ENCODE measurements around the gene JARID2. TPM values are rescaled to one million over a fixed set of nuclear protein-coding genes. Genes with fewer than 3 reads are reported as not detected.

The JARID2 gene
- total RNA-seq, 1 donor from 2014 or later = 5.0 TPM

DNA sequence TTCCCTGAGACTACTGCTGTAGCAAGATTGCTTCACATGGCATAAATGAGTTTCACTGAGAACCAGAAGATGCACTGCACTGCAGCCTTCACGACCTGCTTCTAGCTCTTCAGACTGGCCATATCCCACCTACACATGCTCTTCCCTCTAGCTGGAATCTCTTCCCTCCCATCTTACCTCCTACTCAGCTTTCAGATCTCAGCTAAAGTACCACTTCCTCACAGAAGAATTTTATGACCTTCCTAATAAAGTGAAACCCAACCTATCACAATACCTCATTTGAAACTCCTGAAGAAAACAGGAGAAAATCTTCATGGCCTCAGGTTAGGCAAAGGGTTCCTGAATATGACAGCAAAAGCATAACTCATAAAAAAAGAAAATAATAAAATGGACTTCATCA is 317.1 kb downstream of the JARID2 start:
- DNase-seq (ENCODE audit: low spot score in 2 of 2) = no peak
- intact Hi-C loops (cut with DNase I) = no loop called here

GRCh38 chr6:15569035-15569995 is 323.4 kb downstream of the JARID2 start:
- no peak overlapping the region for H3K4me3 ChIP-seq
- H3K4me1 ChIP-seq = no peaks in the 10 kb centered on the region
- no peaks in the 10 kb centered on the region for H3K36me3 ChIP-seq
- intact Hi-C loops (cut with DNase I) = no loop called here
- no peak overlapping the region for H3K27ac ChIP-seq
- DNase-seq (ENCODE audit: low spot score in 2 of 2) = no peak
- no peaks in the 10 kb centered on the region for H3K9me3 ChIP-seq
- H3K27me3 ChIP-seq = no peaks in the 10 kb centered on the region
- TF ChIP-seq, protein P1, sequence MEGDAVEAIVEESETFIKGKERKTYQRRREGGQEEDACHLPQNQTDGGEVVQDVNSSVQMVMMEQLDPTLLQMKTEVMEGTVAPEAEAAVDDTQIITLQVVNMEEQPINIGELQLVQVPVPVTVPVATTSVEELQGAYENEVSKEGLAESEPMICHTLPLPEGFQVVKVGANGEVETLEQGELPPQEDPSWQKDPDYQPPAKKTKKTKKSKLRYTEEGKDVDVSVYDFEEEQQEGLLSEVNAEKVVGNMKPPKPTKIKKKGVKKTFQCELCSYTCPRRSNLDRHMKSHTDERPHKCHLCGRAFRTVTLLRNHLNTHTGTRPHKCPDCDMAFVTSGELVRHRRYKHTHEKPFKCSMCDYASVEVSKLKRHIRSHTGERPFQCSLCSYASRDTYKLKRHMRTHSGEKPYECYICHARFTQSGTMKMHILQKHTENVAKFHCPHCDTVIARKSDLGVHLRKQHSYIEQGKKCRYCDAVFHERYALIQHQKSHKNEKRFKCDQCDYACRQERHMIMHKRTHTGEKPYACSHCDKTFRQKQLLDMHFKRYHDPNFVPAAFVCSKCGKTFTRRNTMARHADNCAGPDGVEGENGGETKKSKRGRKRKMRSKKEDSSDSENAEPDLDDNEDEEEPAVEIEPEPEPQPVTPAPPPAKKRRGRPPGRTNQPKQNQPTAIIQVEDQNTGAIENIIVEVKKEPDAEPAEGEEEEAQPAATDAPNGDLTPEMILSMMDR (IDR thresholded peaks at IDR 0.05) = no peak

More for the DNA sequence above, 317.1 kb downstream of the JARID2 start:
- H3K27ac ChIP-seq = no peak overlapping the region
- H3K36me3 ChIP-seq = no peaks in the 10 kb centered on the region
- no peak overlapping the region for H3K4me3 ChIP-seq
- no peaks in the 10 kb centered on the region for H3K9me3 ChIP-seq
- H3K27me3 ChIP-seq = no peaks in the 10 kb centered on the region
- H3K4me1 ChIP-seq = no peaks in the 10 kb centered on the region
- TF ChIP-seq, protein P1 (IDR thresholded peaks at IDR 0.05) = no peak

- Histone ChIP-seq H3K27ac (no peak overlapping the region), H3K4me1 (no peaks in the 10 kb centered on the region), H3K4me3 (no peak overlapping the region), H3K36me3 (no peaks in the 10 kb centered on the region), H3K9me3 (no peaks in the 10 kb centered on the region), H3K27me3 (no peaks in the 10 kb centered on the region)
- TF ChIP-seq, protein P1 (IDR thresholded peaks at IDR 0.05) = no peak
- intact Hi-C loops (cut with DNase I) = no loop called here
- DNase-seq (ENCODE audit: low spot score in 2 of 2) = no peak
These were observed 324.3 kb downstream of the JARID2 start for GRCh38 chr6:15570171-15570570.

Data from ascending aorta (tissue), 2 donors.